PFSK-1 (cell line): Measurements from ENCODE around the gene LINC01488.

ENCODE experiments used
- FOXP2 ChIP-seq: optimal IDR thresholded peaks from 2 replicates; pipeline ENCODE3; 2011; ENCODE audit warnings: borderline replicate concordance, control low read depth, inconsistent platforms; ENCODE audit not compliant: insufficient read depth; ENCODE audit errors: extremely low read length, extremely low read depth
- POLR2AphosphoS5 ChIP-seq: IDR thresholded peaks from 2 replicates; pipeline ENCODE4 v1.6.1; 2012; ENCODE audit warnings: low read depth, mild to moderate bottlenecking, control low read depth, low read length, moderate library complexity
- SIN3A ChIP-seq: IDR thresholded peaks from 2 replicates; pipeline ENCODE4 v1.6.1; 2012; ENCODE audit warnings: mild to moderate bottlenecking, low read length, moderate library complexity, borderline replicate concordance; ENCODE audit not compliant: insufficient read depth
- TAF1 ChIP-seq: IDR thresholded peaks from 2 replicates; pipeline ENCODE4 v1.6.1; 2012; ENCODE audit warnings: low read length, control low read depth, borderline replicate concordance; ENCODE audit not compliant: insufficient read depth
- TF ChIP-seq, protein P1 (sequence below), 2 experiments: IDR thresholded peaks; 2 replicates each; pipeline versions ENCODE4 v1.6.1 to v1.8.0; 2011 to 2012; ENCODE audit warnings: low read depth in 2 of 2, low read length in 2 of 2, control low read depth in 1 of 2, inconsistent platforms in 1 of 2, mild to moderate bottlenecking in 1 of 2, moderate library complexity in 1 of 2; ENCODE audit not compliant: insufficient read depth in 1 of 2

LINC01488 gene

GRCh38 chr11:69539416-69540117, 58.1 kb downstream of the LINC01488 start:
- no peak for TF ChIP-seq FOXP2
- TF ChIP-seq, protein P1, sequence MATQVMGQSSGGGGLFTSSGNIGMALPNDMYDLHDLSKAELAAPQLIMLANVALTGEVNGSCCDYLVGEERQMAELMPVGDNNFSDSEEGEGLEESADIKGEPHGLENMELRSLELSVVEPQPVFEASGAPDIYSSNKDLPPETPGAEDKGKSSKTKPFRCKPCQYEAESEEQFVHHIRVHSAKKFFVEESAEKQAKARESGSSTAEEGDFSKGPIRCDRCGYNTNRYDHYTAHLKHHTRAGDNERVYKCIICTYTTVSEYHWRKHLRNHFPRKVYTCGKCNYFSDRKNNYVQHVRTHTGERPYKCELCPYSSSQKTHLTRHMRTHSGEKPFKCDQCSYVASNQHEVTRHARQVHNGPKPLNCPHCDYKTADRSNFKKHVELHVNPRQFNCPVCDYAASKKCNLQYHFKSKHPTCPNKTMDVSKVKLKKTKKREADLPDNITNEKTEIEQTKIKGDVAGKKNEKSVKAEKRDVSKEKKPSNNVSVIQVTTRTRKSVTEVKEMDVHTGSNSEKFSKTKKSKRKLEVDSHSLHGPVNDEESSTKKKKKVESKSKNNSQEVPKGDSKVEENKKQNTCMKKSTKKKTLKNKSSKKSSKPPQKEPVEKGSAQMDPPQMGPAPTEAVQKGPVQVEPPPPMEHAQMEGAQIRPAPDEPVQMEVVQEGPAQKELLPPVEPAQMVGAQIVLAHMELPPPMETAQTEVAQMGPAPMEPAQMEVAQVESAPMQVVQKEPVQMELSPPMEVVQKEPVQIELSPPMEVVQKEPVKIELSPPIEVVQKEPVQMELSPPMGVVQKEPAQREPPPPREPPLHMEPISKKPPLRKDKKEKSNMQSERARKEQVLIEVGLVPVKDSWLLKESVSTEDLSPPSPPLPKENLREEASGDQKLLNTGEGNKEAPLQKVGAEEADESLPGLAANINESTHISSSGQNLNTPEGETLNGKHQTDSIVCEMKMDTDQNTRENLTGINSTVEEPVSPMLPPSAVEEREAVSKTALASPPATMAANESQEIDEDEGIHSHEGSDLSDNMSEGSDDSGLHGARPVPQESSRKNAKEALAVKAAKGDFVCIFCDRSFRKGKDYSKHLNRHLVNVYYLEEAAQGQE (IDR thresholded peaks at IDR 0.05; ENCODE audit: insufficient read depth in 1 of 2, low read depth in 2 of 2, low read length in 2 of 2): no peak

DNA sequence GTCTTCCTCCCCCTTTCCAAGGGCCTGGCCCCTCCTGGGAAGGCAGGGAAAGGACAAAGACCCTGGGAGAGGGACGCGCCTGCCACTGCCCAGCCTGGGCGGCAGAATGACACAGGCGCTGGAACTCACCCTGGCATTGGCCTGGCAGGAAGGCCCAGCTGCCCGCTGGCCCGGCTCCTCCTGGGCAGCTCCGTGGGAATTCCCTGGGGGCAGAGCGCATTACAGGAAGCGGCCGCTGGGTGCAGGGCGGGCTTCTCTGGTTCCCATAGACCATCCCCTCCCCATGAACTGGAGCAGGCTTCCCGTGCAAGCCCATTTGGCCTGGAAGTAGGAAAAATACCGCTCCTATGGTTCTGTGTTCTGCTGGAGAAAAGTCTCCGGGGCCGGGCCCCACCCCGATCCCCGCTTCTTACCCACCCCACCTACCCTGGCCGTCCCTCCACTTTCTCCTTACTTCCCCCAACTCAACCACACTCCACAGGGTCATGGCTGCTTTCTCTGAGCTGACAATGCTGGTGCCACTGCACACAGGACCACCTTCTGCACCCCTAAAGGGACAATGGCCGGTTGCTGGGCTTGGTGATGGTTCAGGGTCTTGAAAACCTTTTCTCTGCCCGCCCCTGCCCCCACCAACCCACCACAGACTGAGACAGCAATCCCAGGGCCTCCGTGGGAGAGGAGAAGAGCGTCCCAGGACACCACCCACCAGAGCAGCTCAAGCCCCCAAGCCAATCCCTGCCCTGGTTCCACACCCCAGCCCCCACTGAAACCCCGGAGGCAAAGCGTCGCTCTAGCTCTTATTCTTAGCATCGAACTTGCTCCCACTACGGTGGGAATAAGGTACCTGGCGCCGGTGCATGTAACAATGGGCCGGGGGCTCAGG, 58.9 kb downstream of the LINC01488 start:
- TF ChIP-seq FOXP2: no peak
- no peak for TF ChIP-seq TAF1
- TF ChIP-seq SIN3A: no peak
- TF ChIP-seq POLR2AphosphoS5: no peak
- TF ChIP-seq, protein P1 (IDR thresholded peaks at IDR 0.05; ENCODE audit: insufficient read depth in 1 of 2, low read depth in 2 of 2, low read length in 2 of 2): no peak

- TF ChIP-seq, protein P1 (IDR thresholded peaks at IDR 0.05; ENCODE audit: insufficient read depth in 1 of 2, low read depth in 2 of 2, low read length in 2 of 2): no peak
Measured at GRCh38 chr11:69541001-69541285, 59.5 kb downstream of the LINC01488 start.

- TF ChIP-seq, protein P1 (IDR thresholded peaks at IDR 0.05; ENCODE audit: insufficient read depth in 1 of 2, low read depth in 2 of 2, low read length in 2 of 2): no peak
- TF ChIP-seq SIN3A: no peak
- no peak for TF ChIP-seq TAF1
- no peak for TF ChIP-seq POLR2AphosphoS5
- TF ChIP-seq FOXP2: no peak
Measured at GRCh38 chr11:69541501-69542313, 60.2 kb downstream of the LINC01488 start.
